HG02571 (cell line): ENCODE results near the gene SLC49A3.

Source experiments
- ATAC-seq: cut with Tn5 transposase; IDR thresholded peaks from one replicate; pipeline ENCODE4 v1.9.1; 2021; ENCODE audit warnings: mild to moderate bottlenecking, moderate library complexity; ENCODE audit not compliant: unreplicated experiment

Gene SLC49A3

GRCh38 chr4:666822-667544 lies 22.0 kb downstream of the SLC49A3 start:
- no peak for ATAC-seq

- no peak for ATAC-seq
Observed at GRCh38 chr4:666436-666810, 22.5 kb downstream of the SLC49A3 start.

GRCh38 chr4:665751-666435 lies 23.1 kb downstream of the SLC49A3 start:
- ATAC-seq, result no peak

- ATAC-seq, result no peak
Observed at GRCh38 chr4:665381-665750, 23.6 kb downstream of the SLC49A3 start.

- no peak for ATAC-seq
Observed at GRCh38 chr4:664713-665231, 24.2 kb downstream of the SLC49A3 start.

- ATAC-seq, result peak; percentile 48
Observed at GRCh38 chr4:663438-664428, 25.2 kb downstream of the SLC49A3 start.

- ATAC-seq, result no peak
Observed at GRCh38 chr4:663046-663437, 25.9 kb downstream of the SLC49A3 start.

- no peak for ATAC-seq
Observed at GRCh38 chr4:661881-662761, 26.8 kb downstream of the SLC49A3 start.

- no peak for ATAC-seq
Observed at GRCh38 chr4:661231-661630, 27.7 kb downstream of the SLC49A3 start.

- ATAC-seq, result no peak
Observed at GRCh38 chr4:660401-660800, 28.6 kb downstream of the SLC49A3 start.

- ATAC-seq, result no peak
Observed at GRCh38 chr4:659851-660250, 29.1 kb downstream of the SLC49A3 start.

GRCh38 chr4:658681-659667 lies 30.0 kb downstream of the SLC49A3 start:
- no peak for ATAC-seq

- no peak for ATAC-seq
Observed at GRCh38 chr4:657834-658667, 30.9 kb downstream of the SLC49A3 start.

- ATAC-seq, result no peak
Observed at GRCh38 chr4:657338-657833, 31.6 kb downstream of the SLC49A3 start.

- ATAC-seq, result no peak
Observed at GRCh38 chr4:656436-657337, 32.3 kb downstream of the SLC49A3 start.

GRCh38 chr4:655464-656151 lies 33.3 kb downstream of the SLC49A3 start:
- no peak for ATAC-seq
